PFSK-1 (cell line): ENCODE measurements around the gene MTPN.

Experiments used
- POLR2AphosphoS5 ChIP-seq: IDR thresholded peaks from 2 replicates; pipeline ENCODE4 v1.6.1; 2012; ENCODE audit warnings: low read depth, mild to moderate bottlenecking, control low read depth, low read length, moderate library complexity
- TAF1 ChIP-seq: IDR thresholded peaks from 2 replicates; pipeline ENCODE4 v1.6.1; 2012; ENCODE audit warnings: low read length, control low read depth, borderline replicate concordance; ENCODE audit not compliant: insufficient read depth

- TF ChIP-seq POLR2AphosphoS5 (no peak), TAF1 (no peak)
Measured at GRCh38 chr7:136012238-136012637, 35.1 kb upstream of the MTPN start.
